ENCODE measurements around the gene RASAL2.

DNA sequence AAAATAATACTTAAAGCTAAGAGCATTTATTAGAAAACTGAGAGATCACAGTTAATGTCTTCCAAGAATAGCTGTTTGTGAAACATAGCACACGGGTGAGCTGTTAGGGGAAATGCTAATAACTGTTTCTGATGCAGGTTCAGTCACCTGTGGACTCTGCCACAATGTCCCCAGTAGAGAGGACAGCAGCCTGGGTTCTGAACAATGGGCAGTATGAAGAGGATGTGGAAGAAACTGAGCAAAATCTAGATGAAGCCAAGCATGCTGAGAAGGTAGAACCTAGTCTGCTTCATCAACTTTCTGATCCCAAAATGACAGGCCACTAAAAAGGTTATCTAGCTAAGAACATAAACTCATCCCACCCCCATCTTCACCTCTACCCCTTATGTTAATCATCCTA lies 370.2 kb downstream of the RASAL2 start:
- no peak for TF ChIP-seq EP300 (IDR thresholded peaks at IDR 0.05)
- TF ChIP-seq, protein P1, sequence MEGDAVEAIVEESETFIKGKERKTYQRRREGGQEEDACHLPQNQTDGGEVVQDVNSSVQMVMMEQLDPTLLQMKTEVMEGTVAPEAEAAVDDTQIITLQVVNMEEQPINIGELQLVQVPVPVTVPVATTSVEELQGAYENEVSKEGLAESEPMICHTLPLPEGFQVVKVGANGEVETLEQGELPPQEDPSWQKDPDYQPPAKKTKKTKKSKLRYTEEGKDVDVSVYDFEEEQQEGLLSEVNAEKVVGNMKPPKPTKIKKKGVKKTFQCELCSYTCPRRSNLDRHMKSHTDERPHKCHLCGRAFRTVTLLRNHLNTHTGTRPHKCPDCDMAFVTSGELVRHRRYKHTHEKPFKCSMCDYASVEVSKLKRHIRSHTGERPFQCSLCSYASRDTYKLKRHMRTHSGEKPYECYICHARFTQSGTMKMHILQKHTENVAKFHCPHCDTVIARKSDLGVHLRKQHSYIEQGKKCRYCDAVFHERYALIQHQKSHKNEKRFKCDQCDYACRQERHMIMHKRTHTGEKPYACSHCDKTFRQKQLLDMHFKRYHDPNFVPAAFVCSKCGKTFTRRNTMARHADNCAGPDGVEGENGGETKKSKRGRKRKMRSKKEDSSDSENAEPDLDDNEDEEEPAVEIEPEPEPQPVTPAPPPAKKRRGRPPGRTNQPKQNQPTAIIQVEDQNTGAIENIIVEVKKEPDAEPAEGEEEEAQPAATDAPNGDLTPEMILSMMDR (IDR thresholded peaks at IDR 0.05) = no peak
